Measurements from ENCODE around the gene IFNW1. TPM values are rescaled to one million over a fixed set of nuclear protein-coding genes. Genes with fewer than 3 reads are reported as not detected.

The IFNW1 gene
- total RNA-seq, 1 experiment from 2014 or later, result not detected

- no peaks in the 10 kb centered on the region for H3K4me1 ChIP-seq (ENCODE audit: control insufficient read depth, insufficient read depth, low read length)
- no peak overlapping the region for H3K4me3 ChIP-seq (ENCODE audit: low read depth in 2 of 2, low read length in 2 of 2)
- ChIA-PET CTCF (no interaction called here), POLR2A (interaction anchor here (0.5 kb wide), 1 partner anchor 430 kb away, joined by 4 read pairs; no protein-coding TSS in a partner anchor)
- H3K36me3 ChIP-seq (ENCODE audit: control insufficient read depth, insufficient read depth, low read length), result no peaks in the 10 kb centered on the region
- no peaks in the 10 kb centered on the region for H3K27me3 ChIP-seq (ENCODE audit: control insufficient read depth, insufficient read depth, low read length)
- TF ChIP-seq POLR2AphosphoS5 (IDR thresholded peaks at IDR 0.05; ENCODE audit: low read depth, low read length), result no peak
- TF ChIP-seq REST (IDR thresholded peaks at IDR 0.05; ENCODE audit: insufficient read depth in 1 of 2, low read depth in 2 of 2, low read length in 1 of 2), result no peak
- no peak for TF ChIP-seq TCF7L2 (IDR thresholded peaks at IDR 0.05; ENCODE audit: low read depth, low read length)
- TF ChIP-seq CTCF (IDR thresholded peaks at IDR 0.05), result no peak
- TF ChIP-seq SIN3A (IDR thresholded peaks at IDR 0.05; ENCODE audit: borderline replicate concordance, insufficient read depth, low read depth, low read length), result no peak
- H3K27ac ChIP-seq (ENCODE audit: low read length), result no peak overlapping the region
- intact Hi-C loops (cut with micrococcal nuclease; ENCODE audit: unreplicated experiment), result no loop called here
- ATAC-seq, result no peak
- DNase-seq (ENCODE audit: low read depth, low spot score), result no peak
- no peaks in the 10 kb centered on the region for H3K9me3 ChIP-seq (ENCODE audit: control insufficient read depth, insufficient read depth, low read depth, low read length)
- no TSS peak for BruUV-seq (replicated peaks)
- in situ Hi-C loops (cut with HindIII; ENCODE audit: low pct_unique_long_range_greater_than_20kb, low sequenced_read_pairs), result no loop called here
Observed at GRCh38 chr9:21119093-21119770, 22.4 kb downstream of the IFNW1 start.

- Histone ChIP-seq H3K27me3 (ENCODE audit: control insufficient read depth, insufficient read depth, low read length) (no peaks in the 10 kb centered on the region), H3K27ac (ENCODE audit: low read length) (no peak overlapping the region), H3K4me1 (ENCODE audit: control insufficient read depth, insufficient read depth, low read length) (no peaks in the 10 kb centered on the region), H3K4me3 (ENCODE audit: low read depth in 2 of 2, low read length in 2 of 2) (no peak overlapping the region), H3K36me3 (ENCODE audit: control insufficient read depth, insufficient read depth, low read length) (no peaks in the 10 kb centered on the region), H3K9me3 (ENCODE audit: control insufficient read depth, insufficient read depth, low read depth, low read length) (no peaks in the 10 kb centered on the region)
- no peak for ATAC-seq
- intact Hi-C loops (cut with micrococcal nuclease; ENCODE audit: unreplicated experiment) (loop anchor here (5.0 kb wide), 2 partner anchors 492 to 1187 kb away; partner anchors contain the start of gene MLLT3), in situ Hi-C loops (cut with HindIII; ENCODE audit: low pct_unique_long_range_greater_than_20kb, low sequenced_read_pairs) (no loop called here)
- TF ChIP-seq CTCF (IDR thresholded peaks at IDR 0.05) (no peak), SIN3A (IDR thresholded peaks at IDR 0.05; ENCODE audit: borderline replicate concordance, insufficient read depth, low read depth, low read length) (no peak), POLR2AphosphoS5 (IDR thresholded peaks at IDR 0.05; ENCODE audit: low read depth, low read length) (no peak), REST (IDR thresholded peaks at IDR 0.05; ENCODE audit: insufficient read depth in 1 of 2, low read depth in 2 of 2, low read length in 1 of 2) (no peak), TCF7L2 (IDR thresholded peaks at IDR 0.05; ENCODE audit: low read depth, low read length) (no peak)
- BruUV-seq (replicated peaks), result no TSS peak
- CTCF ChIA-PET, result no interaction called here
- POLR2A ChIA-PET, result no interaction called here
- no peak for DNase-seq (ENCODE audit: low read depth, low spot score)
Observed at GRCh38 chr9:21114311-21114710, 27.3 kb downstream of the IFNW1 start.
